ENCODE results near the gene PRAMEF12.
"Not testable (repeated sequence)": the region's sequence is repeated elsewhere in the genome, so short reads cannot be mapped to it uniquely, and the experiment has no call there.

The PRAMEF12 gene

DNA sequence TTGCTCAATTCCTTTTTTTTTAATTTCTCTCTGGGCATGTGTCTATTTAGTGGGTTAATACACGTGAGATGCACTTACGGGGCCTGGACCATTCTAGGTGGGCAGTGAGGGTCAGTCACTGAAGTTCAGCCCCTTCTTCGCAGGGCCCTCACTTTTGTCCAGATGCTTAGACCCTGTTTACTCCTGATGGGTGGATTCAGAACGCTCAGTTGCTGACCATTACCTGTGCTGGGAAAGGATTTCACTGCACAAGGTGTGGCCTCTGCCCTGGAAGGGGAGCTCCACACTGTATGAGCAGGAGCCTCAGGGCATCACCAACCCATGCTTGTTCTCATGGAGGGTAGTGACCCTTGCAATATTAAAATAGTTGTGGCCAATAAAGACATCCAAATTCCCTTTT, 4.5 kb downstream of the PRAMEF12 start:
- no peak overlapping the region for H3K4me3 Mint-ChIP-seq
- H3K9me3 Mint-ChIP-seq: no peaks in the 10 kb centered on the region
- no peak for DNase-seq (ENCODE audit: low spot score)
- no peaks in the 10 kb centered on the region for H3K36me3 Mint-ChIP-seq (ENCODE audit: low read depth)
- no peaks in the 10 kb centered on the region for H3K4me1 Mint-ChIP-seq (ENCODE audit: low read depth)
- H3K27ac Mint-ChIP-seq: no peak overlapping the region
- H3K27me3 Mint-ChIP-seq (ENCODE audit: low read depth): no peaks in the 10 kb centered on the region

DNA sequence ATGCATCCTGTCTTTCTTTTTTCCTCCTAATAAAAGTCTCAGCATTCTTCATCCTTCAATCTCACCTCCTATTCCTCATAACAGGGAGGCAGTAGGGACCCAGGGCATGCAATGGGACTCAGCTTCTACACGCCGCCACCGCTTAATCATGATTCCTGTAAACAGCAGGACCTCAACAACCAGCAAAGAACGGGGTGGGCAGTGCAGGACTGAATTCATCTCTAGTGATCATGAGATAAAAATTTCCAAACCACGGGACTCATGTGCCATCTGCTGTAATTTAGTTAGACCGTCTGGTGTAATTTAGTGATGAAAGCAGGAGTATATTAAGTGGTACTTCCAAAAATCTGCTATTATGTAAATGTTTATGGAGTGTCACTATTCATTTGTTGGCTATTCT, 5.4 kb downstream of the PRAMEF12 start:
- Mint-ChIP-seq H3K36me3 (ENCODE audit: low read depth) (no peaks in the 10 kb centered on the region), H3K27me3 (ENCODE audit: low read depth) (no peaks in the 10 kb centered on the region), H3K9me3 (peaks cover 7% of the 10 kb centered on the region), H3K27ac (no peak overlapping the region), H3K4me1 (ENCODE audit: low read depth) (no peaks in the 10 kb centered on the region), H3K4me3 (no peak overlapping the region)
- no peak for DNase-seq (ENCODE audit: low spot score)

DNA sequence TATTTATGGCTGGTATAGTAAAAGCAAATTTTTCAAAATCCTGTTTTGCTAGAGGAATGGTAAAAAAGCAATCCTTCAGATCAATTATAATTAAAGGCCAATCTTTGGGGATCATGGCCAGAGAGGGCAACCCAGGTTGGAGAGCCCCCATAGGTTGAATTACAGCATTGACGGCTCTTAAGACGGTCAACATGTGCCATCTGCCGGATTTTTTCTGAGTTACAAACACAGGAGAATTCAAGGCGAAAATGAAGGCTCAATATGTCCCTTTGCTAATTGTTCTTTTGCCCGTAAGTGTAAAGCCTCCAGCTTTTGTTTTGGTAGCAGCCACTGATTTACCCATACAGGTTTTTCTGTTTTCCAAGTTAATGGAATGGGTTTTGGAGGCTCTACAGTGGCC, 8.0 kb downstream of the PRAMEF12 start:
- DNase-seq (ENCODE audit: low spot score); H3K27me3 Mint-ChIP-seq (ENCODE audit: low read depth); H3K36me3 Mint-ChIP-seq (ENCODE audit: low read depth); H3K27ac Mint-ChIP-seq; H3K4me3 Mint-ChIP-seq; H3K4me1 Mint-ChIP-seq (ENCODE audit: low read depth): not testable (repeated sequence)
- peaks cover 22% of the 10 kb centered on the region for H3K9me3 Mint-ChIP-seq

DNA sequence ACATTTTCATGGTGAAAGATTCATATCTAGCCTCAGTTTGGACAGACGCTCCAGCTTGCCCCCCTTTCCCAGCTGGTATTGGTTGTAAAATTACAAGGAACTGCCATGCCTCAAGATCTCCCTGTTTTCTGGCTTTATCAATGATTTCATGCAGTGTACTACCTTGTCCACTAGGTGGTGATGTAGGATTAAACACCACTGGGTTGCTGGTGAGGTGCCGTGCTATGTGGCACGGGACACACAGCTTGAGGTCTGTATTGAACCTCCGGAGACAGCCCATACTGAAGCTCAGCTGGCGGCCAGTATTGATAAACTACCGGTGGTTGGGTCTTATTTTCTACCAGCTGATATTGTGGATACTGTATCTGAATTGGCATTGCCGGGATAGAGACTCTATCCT, 10.2 kb downstream of the PRAMEF12 start:
- DNase-seq (ENCODE audit: low spot score); H3K4me1 Mint-ChIP-seq (ENCODE audit: low read depth); H3K27me3 Mint-ChIP-seq (ENCODE audit: low read depth); H3K36me3 Mint-ChIP-seq (ENCODE audit: low read depth); H3K4me3 Mint-ChIP-seq; H3K27ac Mint-ChIP-seq: not testable (repeated sequence)
- H3K9me3 Mint-ChIP-seq: peaks cover 22% of the 10 kb centered on the region

DNA sequence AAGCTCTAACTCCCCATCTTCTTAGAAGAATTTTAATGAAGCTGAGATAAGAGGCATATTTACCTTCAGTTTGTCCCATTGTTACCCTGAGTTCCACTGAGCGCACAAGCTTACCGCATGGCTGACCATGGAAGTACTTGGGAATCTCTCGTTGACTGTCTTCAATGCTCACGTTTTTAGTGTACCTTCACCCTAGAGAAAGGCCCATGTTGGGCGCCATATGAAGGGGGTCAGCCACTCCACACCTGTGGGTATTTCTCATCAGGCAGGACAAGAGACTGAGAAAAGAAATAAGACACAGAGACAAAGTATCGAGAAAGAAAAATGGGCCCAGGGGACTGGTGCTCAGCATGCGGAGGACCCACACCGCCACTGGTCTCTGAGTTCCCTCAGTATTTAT, 11.2 kb downstream of the PRAMEF12 start:
- not testable (repeated sequence) for H3K4me1 Mint-ChIP-seq (ENCODE audit: low read depth); DNase-seq (ENCODE audit: low spot score); H3K4me3 Mint-ChIP-seq; H3K27me3 Mint-ChIP-seq (ENCODE audit: low read depth); H3K27ac Mint-ChIP-seq; H3K36me3 Mint-ChIP-seq (ENCODE audit: low read depth)
- peaks cover 22% of the 10 kb centered on the region for H3K9me3 Mint-ChIP-seq

DNA sequence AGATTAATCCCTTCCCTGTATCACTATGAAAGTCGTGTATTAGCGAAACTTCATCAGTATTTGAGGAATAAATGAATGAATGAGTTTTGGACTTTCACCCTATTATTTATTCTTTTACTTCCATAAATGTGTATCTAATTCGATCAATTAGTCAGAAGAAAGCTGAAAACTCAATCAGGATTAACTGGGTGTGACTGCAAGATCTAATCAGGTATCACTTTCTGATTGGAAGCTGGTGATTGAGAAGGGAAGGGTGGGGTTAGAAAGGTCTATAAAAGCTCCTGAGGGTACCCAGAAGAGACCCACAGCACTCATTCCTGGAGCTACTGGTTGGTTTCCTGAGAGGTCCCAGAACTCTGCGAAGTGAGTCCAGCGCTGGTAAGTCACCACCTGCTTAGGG, 17.6 kb downstream of the PRAMEF12 start, which contains the start of gene PRAMEF1:
TSS of gene PRAMEF1 (plus strand) at position 301 of the 400 bp plus-strand sequence. CDS start 1,831 bp downstream, outside the sequence.
- H3K27ac Mint-ChIP-seq; H3K27me3 Mint-ChIP-seq (ENCODE audit: low read depth); H3K36me3 Mint-ChIP-seq (ENCODE audit: low read depth); H3K4me1 Mint-ChIP-seq (ENCODE audit: low read depth); DNase-seq (ENCODE audit: low spot score); H3K9me3 Mint-ChIP-seq; H3K4me3 Mint-ChIP-seq: not testable (repeated sequence)

DNA sequence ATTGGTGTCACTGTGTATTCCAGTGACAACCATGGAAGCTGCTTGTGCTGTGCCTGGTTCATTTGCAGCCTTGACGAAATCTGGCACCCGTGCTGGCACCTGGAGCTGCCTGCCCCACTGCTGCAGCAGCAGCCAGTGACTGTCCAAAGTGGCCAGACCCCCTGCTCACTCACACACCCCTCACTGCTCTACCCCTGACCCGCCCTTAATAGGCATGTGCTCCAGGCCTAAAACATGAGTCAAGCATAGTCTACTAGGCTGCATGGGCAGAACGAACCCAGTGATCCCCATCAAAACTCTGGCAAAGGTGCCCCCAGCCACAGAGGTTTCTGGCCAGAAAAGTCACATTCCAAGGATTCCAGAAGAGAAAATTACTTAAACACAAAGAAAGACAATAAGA, 25.4 kb downstream of the PRAMEF12 start:
- DNase-seq (ENCODE audit: low spot score): no peak
- Mint-ChIP-seq H3K27me3 (ENCODE audit: low read depth) (no peaks in the 10 kb centered on the region), H3K27ac (no peak overlapping the region), H3K9me3 (no peaks in the 10 kb centered on the region), H3K4me1 (ENCODE audit: low read depth) (no peaks in the 10 kb centered on the region), H3K4me3 (no peak overlapping the region), H3K36me3 (ENCODE audit: low read depth) (no peaks in the 10 kb centered on the region)

DNA sequence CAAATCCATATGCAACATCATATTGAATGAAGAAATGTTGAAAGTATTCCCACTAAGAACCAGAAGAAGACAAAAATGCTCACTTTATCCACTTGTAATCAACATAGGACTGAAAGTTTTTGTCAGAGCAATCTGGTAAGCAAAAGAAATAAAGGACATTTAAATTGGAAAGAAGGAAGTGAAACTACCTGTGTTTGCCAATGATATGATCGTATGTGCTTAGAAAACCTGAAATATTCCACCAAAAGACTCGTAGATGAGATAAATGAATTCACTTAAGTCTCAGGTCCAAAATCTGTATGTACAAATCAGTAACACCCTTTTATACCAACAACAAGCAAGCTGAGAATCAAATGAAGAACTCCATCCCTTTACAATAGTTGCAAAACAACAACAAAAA, 26.2 kb downstream of the PRAMEF12 start:
- no peaks in the 10 kb centered on the region for H3K9me3 Mint-ChIP-seq
- H3K27ac Mint-ChIP-seq: no peak overlapping the region
- H3K4me3 Mint-ChIP-seq: no peak overlapping the region
- no peaks in the 10 kb centered on the region for H3K4me1 Mint-ChIP-seq (ENCODE audit: low read depth)
- H3K27me3 Mint-ChIP-seq (ENCODE audit: low read depth): no peaks in the 10 kb centered on the region
- no peak for DNase-seq (ENCODE audit: low spot score)
- H3K36me3 Mint-ChIP-seq (ENCODE audit: low read depth): no peaks in the 10 kb centered on the region

DNA sequence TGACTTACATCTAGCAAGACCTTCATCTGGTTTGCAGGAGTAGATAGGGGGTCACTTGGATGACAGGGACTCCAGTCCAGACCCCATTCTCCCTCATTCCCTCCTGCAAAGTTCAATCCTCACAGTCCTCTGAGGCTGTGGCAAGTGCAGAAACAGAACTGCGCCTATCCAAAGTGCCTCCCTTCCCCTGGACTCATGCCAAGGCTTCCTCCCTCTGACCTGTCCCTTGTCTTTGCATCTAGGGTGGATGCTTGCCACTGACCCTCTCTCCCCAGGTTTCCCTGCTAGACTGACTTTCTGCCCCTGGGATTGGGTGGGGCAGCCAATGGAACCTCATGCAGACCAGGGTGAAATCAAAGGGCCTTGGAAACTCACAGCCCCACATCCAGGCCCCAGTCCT, 36.4 kb downstream of the PRAMEF12 start:
- Mint-ChIP-seq H3K27ac (no peak overlapping the region), H3K9me3 (no peaks in the 10 kb centered on the region), H3K4me1 (ENCODE audit: low read depth) (no peaks in the 10 kb centered on the region), H3K4me3 (no peak overlapping the region), H3K27me3 (ENCODE audit: low read depth) (peaks cover 2% of the 10 kb centered on the region), H3K36me3 (ENCODE audit: low read depth) (no peaks in the 10 kb centered on the region)
- no peak for DNase-seq (ENCODE audit: low spot score)

DNA sequence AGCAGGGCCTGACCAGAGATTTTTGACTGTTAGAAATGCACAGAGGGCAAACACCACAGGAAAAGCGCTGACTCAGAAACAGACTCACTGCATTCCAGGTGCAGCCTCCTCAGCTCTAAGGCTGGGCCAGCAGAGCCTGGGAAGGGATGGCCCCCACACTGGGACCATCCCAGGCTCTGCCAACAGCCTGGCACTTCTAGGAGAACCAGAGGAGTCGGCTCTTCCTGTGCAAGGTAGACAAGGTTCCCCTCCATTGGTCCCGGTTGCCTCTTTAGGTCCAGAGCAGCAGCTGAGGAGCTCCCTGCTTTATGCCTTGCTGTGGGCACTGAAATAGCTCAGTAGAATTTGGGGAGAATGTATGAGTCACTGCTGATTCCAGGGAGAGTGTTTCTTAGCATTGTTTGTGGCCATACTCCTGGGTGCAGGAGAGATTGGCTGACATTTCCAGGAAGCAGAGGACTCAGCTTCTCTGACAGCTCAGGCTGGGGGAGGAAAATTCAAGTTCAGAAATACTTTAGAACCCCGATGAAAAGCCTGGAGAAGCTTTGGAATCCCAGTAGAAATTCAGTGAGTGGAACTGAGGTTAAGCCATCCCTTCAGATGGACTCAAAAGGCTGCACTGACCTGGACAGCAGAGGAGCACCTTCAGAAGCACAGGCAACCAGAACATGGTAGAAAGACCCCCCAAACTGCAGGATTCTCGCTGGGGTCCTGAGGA, 37.3 kb downstream of the PRAMEF12 start:
- no peak for DNase-seq (ENCODE audit: low spot score)
- Mint-ChIP-seq H3K27ac (no peak overlapping the region), H3K36me3 (ENCODE audit: low read depth) (no peaks in the 10 kb centered on the region), H3K4me3 (no peak overlapping the region), H3K27me3 (ENCODE audit: low read depth) (peaks cover 2% of the 10 kb centered on the region), H3K9me3 (no peaks in the 10 kb centered on the region), H3K4me1 (ENCODE audit: low read depth) (no peaks in the 10 kb centered on the region)

DNA sequence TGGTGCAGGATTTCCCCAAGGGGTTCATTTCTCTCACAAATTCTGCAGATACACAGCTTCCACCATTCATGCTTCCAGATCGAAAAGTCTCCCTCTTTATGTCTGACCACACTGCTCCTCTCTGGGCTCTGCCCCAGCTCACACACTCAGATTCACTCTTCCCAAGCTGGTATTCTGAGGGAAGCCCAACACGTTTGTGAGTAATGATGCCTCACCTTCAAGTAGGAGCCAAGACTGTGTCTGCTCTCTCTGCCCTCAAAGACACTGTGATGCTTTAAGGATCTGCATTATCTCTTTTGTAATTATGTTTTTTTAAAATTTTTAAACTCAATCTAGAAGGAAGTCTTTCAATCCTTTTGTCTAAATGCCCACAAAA, 37.9 kb downstream of the PRAMEF12 start:
- H3K4me3 Mint-ChIP-seq: no peak overlapping the region
- H3K4me1 Mint-ChIP-seq (ENCODE audit: low read depth): no peaks in the 10 kb centered on the region
- H3K36me3 Mint-ChIP-seq (ENCODE audit: low read depth): no peaks in the 10 kb centered on the region
- H3K27me3 Mint-ChIP-seq (ENCODE audit: low read depth): peaks cover 2% of the 10 kb centered on the region
- no peak overlapping the region for H3K27ac Mint-ChIP-seq
- DNase-seq (ENCODE audit: low spot score): no peak
- H3K9me3 Mint-ChIP-seq: no peaks in the 10 kb centered on the region

DNA sequence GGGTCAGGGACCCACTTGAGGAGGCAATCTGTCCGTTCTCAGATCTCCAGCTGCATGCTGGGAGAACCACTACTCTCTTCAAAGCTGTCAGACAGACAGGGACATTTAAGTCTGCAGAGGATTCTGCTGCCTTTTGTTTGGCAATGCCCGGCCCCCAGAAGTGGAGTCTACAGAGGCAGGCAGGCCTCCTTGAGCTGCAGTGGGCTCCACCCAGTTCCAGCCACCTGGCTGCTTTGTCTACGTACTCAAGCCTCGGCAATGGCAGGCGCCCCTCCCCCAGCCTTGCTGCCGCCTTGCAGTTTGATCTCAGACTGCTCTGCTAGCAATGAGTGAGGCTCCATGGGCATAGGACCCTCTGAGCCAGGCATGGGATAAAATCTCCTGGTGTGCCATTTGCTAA, 45.5 kb downstream of the PRAMEF12 start:
- H3K27me3 Mint-ChIP-seq (ENCODE audit: low read depth); DNase-seq (ENCODE audit: low spot score); H3K27ac Mint-ChIP-seq; H3K9me3 Mint-ChIP-seq; H3K36me3 Mint-ChIP-seq (ENCODE audit: low read depth); H3K4me3 Mint-ChIP-seq; H3K4me1 Mint-ChIP-seq (ENCODE audit: low read depth): not testable (repeated sequence)
